ENCODE data around the gene ADAMTS13.

ADAMTS13 gene

DNA sequence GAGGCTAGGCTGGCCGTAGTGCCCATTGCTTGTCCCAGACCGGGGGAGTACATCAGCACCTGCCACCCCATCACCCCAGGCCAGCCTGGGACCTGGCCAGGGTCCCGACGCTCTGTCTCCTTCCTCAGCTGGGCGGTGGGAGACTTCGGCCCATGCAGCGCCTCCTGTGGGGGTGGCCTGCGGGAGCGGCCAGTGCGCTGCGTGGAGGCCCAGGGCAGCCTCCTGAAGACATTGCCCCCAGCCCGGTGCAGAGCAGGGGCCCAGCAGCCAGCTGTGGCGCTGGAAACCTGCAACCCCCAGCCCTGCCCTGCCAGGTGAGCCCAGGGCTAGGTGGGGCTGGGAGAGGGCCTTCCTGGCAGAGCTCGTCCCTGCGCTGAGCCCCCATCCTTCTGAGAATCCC lies 21.1 kb downstream of the ADAMTS13 start:
- TF ChIP-seq, protein P1, sequence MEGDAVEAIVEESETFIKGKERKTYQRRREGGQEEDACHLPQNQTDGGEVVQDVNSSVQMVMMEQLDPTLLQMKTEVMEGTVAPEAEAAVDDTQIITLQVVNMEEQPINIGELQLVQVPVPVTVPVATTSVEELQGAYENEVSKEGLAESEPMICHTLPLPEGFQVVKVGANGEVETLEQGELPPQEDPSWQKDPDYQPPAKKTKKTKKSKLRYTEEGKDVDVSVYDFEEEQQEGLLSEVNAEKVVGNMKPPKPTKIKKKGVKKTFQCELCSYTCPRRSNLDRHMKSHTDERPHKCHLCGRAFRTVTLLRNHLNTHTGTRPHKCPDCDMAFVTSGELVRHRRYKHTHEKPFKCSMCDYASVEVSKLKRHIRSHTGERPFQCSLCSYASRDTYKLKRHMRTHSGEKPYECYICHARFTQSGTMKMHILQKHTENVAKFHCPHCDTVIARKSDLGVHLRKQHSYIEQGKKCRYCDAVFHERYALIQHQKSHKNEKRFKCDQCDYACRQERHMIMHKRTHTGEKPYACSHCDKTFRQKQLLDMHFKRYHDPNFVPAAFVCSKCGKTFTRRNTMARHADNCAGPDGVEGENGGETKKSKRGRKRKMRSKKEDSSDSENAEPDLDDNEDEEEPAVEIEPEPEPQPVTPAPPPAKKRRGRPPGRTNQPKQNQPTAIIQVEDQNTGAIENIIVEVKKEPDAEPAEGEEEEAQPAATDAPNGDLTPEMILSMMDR (IDR thresholded peaks at IDR 0.05): no peak

- TF ChIP-seq, protein P1 (IDR thresholded peaks at IDR 0.05): no peak
These were observed 21.8 kb downstream of the ADAMTS13 start for GRCh38 chr9:133443982-133444381.

DNA sequence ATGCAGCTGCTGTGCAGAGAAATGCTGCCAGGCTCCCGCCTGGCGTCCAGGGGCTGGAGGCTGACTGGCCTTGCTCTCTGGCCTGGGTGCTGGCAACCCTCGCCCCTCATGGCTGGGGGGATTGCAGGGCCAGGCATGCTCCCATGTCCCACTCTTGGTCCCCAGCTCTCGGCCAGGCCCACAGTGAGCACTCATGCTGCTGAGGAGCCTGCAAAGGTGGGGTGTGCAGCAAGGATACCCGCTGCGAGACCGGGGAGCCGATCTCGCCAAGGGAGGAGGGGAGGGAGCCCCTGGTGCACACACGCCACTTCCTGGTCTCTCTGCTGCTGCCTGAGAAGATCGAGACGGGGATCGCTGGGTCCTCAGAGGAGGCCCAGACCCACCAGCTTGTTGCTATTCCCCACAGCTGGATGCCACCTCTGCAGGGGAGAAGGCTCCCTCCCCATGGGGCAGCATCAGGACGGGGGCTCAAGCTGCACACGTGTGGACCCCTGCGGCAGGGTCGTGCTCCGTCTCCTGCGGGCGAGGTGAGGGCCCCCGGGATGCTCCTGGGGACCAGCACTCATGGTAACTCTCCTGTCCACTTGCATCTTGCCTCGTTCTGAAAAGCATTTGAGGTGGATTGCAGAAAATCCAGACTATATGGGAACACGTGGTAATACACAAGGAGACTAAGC lies 23.3 kb downstream of the ADAMTS13 start:
- TF ChIP-seq, protein P1 (IDR thresholded peaks at IDR 0.05): no peak

DNA sequence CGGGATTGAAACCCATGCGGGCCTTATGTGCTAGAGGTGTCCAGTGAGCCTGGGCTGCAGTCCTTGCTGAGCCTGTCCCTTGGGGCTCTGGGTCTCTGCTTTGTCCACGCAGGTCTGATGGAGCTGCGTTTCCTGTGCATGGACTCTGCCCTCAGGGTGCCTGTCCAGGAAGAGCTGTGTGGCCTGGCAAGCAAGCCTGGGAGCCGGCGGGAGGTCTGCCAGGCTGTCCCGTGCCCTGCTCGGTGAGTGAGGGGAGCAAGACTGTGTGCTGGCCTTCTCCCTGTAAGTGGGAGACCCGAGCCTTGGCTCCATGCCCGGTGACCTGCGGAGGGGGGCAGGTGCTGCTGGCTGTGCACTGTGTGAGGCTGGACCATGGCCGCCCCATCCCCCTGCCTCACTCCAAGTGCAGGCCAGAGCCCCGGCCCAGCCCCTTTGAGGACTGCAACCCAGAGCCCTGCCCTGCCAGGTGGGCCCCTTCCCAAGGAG lies 26.4 kb downstream of the ADAMTS13 start:
- TF ChIP-seq, protein P1 (IDR thresholded peaks at IDR 0.05): no peak

GRCh38 chr9:133449760-133450159 lies 27.6 kb downstream of the ADAMTS13 start:
- TF ChIP-seq, protein P1 (IDR thresholded peaks at IDR 0.05): no peak

- TF ChIP-seq, protein P1 (IDR thresholded peaks at IDR 0.05): no peak
These were observed 30.4 kb downstream of the ADAMTS13 start for GRCh38 chr9:133452562-133452961.

DNA sequence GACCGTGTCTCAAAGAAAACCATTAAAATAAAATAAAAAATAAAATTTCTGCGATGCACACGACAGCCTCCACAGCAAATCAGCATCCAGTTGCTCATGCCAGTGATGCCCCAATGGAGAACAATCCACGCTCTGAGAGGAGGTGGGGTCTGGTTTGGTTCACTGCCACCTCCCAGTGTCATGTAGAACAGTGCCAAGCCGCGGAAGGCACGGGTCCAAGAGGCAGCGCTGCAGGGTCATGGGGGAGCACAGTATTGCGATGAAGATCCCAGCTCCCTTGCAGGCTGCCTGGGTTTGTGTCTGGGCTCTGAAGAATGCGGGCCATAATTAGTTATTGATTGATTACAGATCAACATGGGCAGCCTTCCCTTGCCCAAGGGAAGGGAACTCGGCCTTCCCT lies 31.5 kb downstream of the ADAMTS13 start:
- TF ChIP-seq, protein P1 (IDR thresholded peaks at IDR 0.05): no peak

DNA sequence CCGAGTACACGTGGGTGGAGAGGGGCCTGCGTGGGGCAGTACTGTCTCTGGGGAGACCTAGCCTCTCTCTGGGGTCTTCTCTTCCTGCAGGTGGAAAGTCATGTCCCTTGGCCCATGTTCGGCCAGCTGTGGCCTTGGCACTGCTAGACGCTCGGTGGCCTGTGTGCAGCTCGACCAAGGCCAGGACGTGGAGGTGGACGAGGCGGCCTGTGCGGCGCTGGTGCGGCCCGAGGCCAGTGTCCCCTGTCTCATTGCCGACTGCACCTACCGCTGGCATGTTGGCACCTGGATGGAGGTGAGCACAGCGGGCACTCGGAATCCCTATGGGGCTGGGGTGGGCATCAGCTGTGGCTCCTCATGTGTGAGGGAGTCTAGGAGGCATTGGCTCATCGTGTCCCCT lies 32.2 kb downstream of the ADAMTS13 start:
- TF ChIP-seq, protein P1 (IDR thresholded peaks at IDR 0.05): no peak

All from LNCAP (cell line).